Hepatocyte (in vitro differentiated cells): ENCODE results near the gene CZIB. TPM values are rescaled to one million over a fixed set of nuclear protein-coding genes. Genes with fewer than 3 reads are reported as not detected.

Experiments used
- DNase-seq: peaks from one replicate; pipeline ENCODE4 v3.0.0-alpha.2; 2016; ENCODE audit warnings: low spot score
- H2AFZ ChIP-seq: fragments of 200-600 bp; sonication (generic); 2 replicates; pipeline ENCODE4 v1.6.0; 2016; ENCODE audit warnings: antibody characterized with exemption, mild to moderate bottlenecking
- H3K27ac ChIP-seq: fragments of 200-600 bp; sonication (generic); 2 replicates; pipeline ENCODE4 v1.5.1; 2016; ENCODE audit warnings: mild to moderate bottlenecking
- H3K27me3 ChIP-seq: fragments of 200-600 bp; sonication (generic); 2 replicates; pipeline ENCODE4 v1.6.1; 2016
- H3K36me3 ChIP-seq: fragments of 200-600 bp; sonication (generic); replicated peaks from 2 replicates; pipeline ENCODE4 v1.5.1; 2016; ENCODE audit warnings: low read depth; ENCODE audit not compliant: insufficient read depth
- H3K4me1 ChIP-seq: fragments of 200-600 bp; sonication (generic); 2 replicates; pipeline ENCODE4 v1.5.1; 2016; ENCODE audit warnings: mild to moderate bottlenecking, moderate library complexity; ENCODE audit not compliant: insufficient read depth
- H3K4me2 ChIP-seq: fragments of 200-600 bp; sonication (generic); 2 replicates; pipeline ENCODE4 v1.6.0; 2016
- H3K4me3 ChIP-seq: fragments of 200-600 bp; sonication (generic); 2 replicates; pipeline ENCODE4 v1.5.1; 2016; ENCODE audit warnings: mild to moderate bottlenecking
- H3K79me2 ChIP-seq: fragments of 200-600 bp; sonication (generic); 2 replicates; pipeline ENCODE4 v1.6.0; 2017; ENCODE audit warnings: mild to moderate bottlenecking
- H3K9me2 ChIP-seq: fragments of 200-600 bp; sonication (generic); replicated peaks from 2 replicates; pipeline ENCODE4 v1.6.0; 2017; ENCODE audit warnings: mild to moderate bottlenecking; ENCODE audit not compliant: insufficient read depth
- H3K9me3 ChIP-seq: fragments of 200-600 bp; sonication (generic); 2 replicates; pipeline ENCODE4 v1.5.1; 2016; ENCODE audit warnings: low read depth, mild to moderate bottlenecking
- H4K20me1 ChIP-seq: fragments of 200-600 bp; sonication (generic); 2 replicates; pipeline ENCODE4 v1.6.0; 2016; ENCODE audit warnings: mild to moderate bottlenecking; ENCODE audit not compliant: insufficient read depth, poor library complexity, severe bottlenecking
- CTCF ChIP-seq: fragments of 200-600 bp; sonication (generic); IDR thresholded peaks from 2 replicates; pipeline ENCODE4 v1.5.1; 2016; ENCODE audit warnings: antibody characterized with exemption, mild to moderate bottlenecking; ENCODE audit not compliant: poor library complexity
- EZH2 ChIP-seq: fragments of 200-600 bp; sonication (generic); IDR thresholded peaks from 2 replicates; pipeline ENCODE4 v1.6.1; 2016; ENCODE audit warnings: antibody characterized with exemption, mild to moderate bottlenecking, borderline replicate concordance
- EZH2phosphoT487 ChIP-seq: fragments of 200-600 bp; sonication (generic); IDR thresholded peaks from one replicate; pipeline ENCODE4 v1.6.1; 2018; ENCODE audit warnings: antibody characterized with exemption, mild to moderate bottlenecking, low read depth, moderate library complexity; ENCODE audit not compliant: unreplicated experiment, severe bottlenecking
- WGBS: methylation state at CpG from one replicate; pipeline ENCODE4 v1.1.6; 2016; ENCODE audit warnings: low lambda C conversion rate; ENCODE audit errors: missing lambda C conversion rate; 5-methylcytosine and 5-hydroxymethylcytosine counted together
- polyA plus RNA-seq: library from polyadenylated mRNA; unstranded; fragments of >200 nt; fragmentation: Nextera tagmentation; extraction: Ambion mirVana; gene quantifications from 2 replicates; pipeline ENCODE4 v1.2.1, GENCODE V29; 2016
- total RNA-seq: library from RNA; depleted of rRNA; stranded (reverse); fragments of >200 nt; gene quantifications from 2 replicates; pipeline ENCODE4 v1.2.3, GENCODE V29; 2014

CZIB gene
- total and polyA plus RNA-seq, 2 experiments from 2014 or later, result 40.7 to 61.0 TPM

- DNase-seq, result no peak
- Histone ChIP-seq H4K20me1 (no peaks in the 10 kb centered on the region), H3K27ac (no peak overlapping the region), H3K36me3 (no peaks in the 10 kb centered on the region), H2AFZ (no peak overlapping the region), H3K4me2 (no peak overlapping the region), H3K4me1 (peaks cover 12% of the 10 kb centered on the region), H3K79me2 (no peaks in the 10 kb centered on the region), H3K4me3 (no peak overlapping the region), H3K9me3 (no peaks in the 10 kb centered on the region), H3K9me2 (no peaks in the 10 kb centered on the region), H3K27me3 (no peaks in the 10 kb centered on the region)
- TF ChIP-seq EZH2phosphoT487, result no peak
- TF ChIP-seq CTCF, result no peak
- no peak for TF ChIP-seq EZH2
- WGBS, result 70% methylated on average over 4 of the region's 4 CpGs
Observed at GRCh38 chr1:53260631-53261247, 40.3 kb upstream of the CZIB start.

DNA sequence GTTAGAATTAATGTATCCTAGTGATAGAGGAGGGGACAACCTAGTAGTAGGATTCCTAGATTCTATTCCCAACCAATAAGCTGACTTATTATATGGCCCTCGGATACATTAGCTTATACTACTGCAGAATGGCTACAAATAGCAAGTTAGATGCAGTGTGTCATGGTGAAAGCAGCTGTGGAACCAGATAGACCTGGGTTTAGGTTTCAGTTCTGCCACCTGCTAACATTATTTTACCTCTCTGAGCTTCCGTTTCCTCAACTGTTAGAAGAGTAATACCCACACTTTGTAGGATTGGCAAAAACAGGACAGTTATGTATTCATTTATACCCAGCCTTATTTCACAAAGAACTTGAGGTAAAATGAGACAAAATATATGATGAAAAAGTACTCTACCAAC, 39.5 kb upstream of the CZIB start:
- Histone ChIP-seq H3K4me2 (no peak overlapping the region), H3K4me3 (no peak overlapping the region), H2AFZ (no peak overlapping the region), H3K4me1 (peaks cover 12% of the 10 kb centered on the region), H3K79me2 (no peaks in the 10 kb centered on the region), H3K27me3 (no peaks in the 10 kb centered on the region), H3K9me2 (no peaks in the 10 kb centered on the region), H3K27ac (no peak overlapping the region), H4K20me1 (no peaks in the 10 kb centered on the region), H3K9me3 (no peaks in the 10 kb centered on the region), H3K36me3 (no peaks in the 10 kb centered on the region)
- TF ChIP-seq CTCF (no peak), EZH2 (no peak), EZH2phosphoT487 (no peak)
- DNase-seq, result no peak
- 92% methylated on average over 2 of the region's 2 CpGs for WGBS

GRCh38 chr1:53258216-53258615, 37.8 kb upstream of the CZIB start:
- no peak for TF ChIP-seq CTCF
- no peak for DNase-seq
- Histone ChIP-seq H3K27me3 (no peaks in the 10 kb centered on the region), H3K4me3 (no peak overlapping the region), H3K4me2 (peak overlapping the region; percentile 8), H3K79me2 (no peaks in the 10 kb centered on the region), H4K20me1 (no peaks in the 10 kb centered on the region), H3K9me2 (no peaks in the 10 kb centered on the region), H3K9me3 (no peaks in the 10 kb centered on the region), H2AFZ (no peak overlapping the region), H3K4me1 (peaks cover 26% of the 10 kb centered on the region), H3K36me3 (no peaks in the 10 kb centered on the region), H3K27ac (peak overlapping the region; percentile 82)
- WGBS, result 62% methylated on average over 1 of the region's 1 CpG
